DMS114 treated with DMSO at 0.1 percent for 48 hours (cell line): Measurements from ENCODE around the gene LRRC4C.

Experiments used
- DNase-seq: peaks from one replicate; lab custom pipeline; 2025; ENCODE audit not compliant: unreplicated experiment; lab: John Stamatoyannopoulos, UW

LRRC4C gene

DNA sequence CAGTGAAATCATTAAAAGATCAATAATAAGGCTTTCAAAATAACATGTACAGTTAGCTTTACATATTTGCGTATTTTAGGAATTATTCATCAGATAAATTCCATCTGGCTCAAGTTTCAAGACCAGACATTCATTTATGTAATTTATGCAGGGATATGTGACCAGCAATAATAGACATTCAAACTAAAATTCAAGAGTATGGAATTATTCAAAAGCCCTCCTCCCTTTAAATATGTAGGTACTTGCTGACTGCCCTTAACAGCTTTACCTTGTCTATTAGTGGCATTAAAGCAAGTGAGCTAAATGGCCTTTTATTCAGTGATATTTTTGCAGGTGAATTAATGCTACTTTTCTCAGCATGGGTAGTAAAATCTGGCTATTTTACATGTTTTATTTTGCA, 126.1 kb downstream of the LRRC4C start:
- no peak for DNase-seq

GRCh38 chr11:41328324-41328723, 131.1 kb downstream of the LRRC4C start:
- no peak for DNase-seq

GRCh38 chr11:41323446-41323845, 136.0 kb downstream of the LRRC4C start:
- DNase-seq: no peak

DNA sequence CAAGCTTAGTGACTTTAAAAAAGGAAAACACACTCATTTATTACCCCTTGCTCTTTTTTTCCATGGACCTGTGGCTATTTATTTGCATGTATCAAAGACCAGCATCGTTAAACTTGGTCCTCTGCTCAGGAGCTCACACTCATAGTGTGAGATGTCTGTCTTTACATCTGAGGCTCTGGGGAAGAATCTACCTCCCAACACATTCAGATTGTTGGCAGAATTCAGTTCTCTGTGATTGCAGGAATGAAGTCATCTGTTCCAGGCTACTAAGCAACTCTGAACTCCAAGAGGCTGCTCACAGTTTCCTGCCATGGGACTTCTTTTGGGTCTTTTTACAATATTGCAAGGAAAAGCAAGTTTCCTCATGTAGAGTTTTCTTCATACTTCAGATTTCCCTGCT, 138.8 kb downstream of the LRRC4C start:
- no peak for DNase-seq

- DNase-seq: no peak
Observed at GRCh38 chr11:41320238-41320637, 139.2 kb downstream of the LRRC4C start.

DNA sequence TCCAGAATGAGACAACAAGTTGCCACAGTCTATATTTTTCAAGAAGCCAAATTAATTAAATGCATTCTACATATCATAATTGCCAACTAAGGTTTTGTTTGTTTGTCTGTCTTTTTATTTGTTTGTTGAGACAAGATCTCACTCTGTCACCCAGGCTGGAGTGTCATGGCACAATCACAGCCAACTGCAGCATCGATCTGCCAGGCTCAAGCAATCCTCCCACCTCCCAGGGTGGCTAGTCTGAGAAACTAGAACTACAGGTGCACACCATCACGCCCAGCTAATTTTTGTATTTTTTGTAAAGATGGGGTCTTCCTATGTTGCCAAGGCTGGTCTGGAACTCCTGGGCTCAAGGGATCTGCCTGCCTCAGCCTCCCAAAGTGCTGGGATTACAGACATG, 140.0 kb downstream of the LRRC4C start:
- no peak for DNase-seq

DNA sequence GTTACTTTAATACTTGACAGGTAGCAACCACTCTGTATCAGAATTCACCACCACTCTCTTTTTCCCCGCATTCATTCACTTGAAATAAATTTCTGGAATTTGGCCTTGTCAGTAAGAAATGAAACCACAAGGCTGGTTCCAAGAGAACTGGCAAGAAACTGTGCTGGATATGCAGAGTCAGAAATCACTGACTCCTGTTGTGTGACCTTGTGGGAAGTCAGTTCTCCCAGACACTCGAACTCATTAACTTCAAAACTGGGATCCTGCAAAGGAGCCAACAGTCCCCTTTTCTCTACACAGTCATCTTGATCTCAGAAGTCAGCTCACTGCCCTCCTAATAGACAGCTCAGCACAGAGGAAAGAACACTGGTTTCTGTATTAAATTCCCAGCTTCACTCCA, 142.7 kb downstream of the LRRC4C start:
- DNase-seq: no peak

DNA sequence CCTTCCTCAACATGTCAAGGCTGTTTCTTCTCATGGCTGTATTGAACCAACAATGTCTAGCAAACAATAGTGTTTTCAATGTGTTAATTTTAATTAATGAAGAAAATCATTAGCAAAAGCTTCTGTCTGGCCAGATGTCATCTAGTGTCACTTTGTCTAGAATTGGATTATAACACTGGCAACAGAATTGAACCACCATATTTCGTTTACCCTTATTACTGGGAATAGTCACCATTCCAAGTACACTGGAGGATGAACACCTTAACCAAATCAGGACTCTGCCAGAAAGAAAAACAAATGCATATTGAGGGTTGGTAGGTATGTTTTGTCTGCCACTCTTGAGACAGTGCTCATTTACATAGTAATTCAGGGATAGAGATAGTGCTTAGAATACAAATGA, 146.2 kb downstream of the LRRC4C start:
- no peak for DNase-seq

GRCh38 chr11:41309716-41310115, 149.7 kb downstream of the LRRC4C start:
- DNase-seq: no peak

- no peak for DNase-seq
Observed at GRCh38 chr11:41309111-41309522, 150.3 kb downstream of the LRRC4C start.

DNA sequence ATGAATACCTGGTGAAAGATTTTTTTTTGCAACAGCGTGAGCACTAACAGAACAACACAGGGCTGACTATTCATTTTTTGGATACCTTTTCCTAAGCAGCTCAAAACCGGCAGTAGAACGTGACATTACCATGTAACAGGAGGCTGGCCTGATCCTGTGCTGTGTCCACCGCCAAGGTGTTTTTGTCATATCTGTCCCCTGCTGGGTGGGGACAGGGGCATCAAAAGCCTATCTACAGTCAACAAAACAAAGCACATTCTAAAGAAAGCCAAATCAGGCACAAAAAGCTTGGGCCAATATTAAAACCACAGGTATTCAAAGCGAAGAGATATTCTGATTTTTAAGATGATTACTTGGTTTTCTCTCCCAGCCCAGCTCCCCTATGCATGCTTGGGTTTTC, 151.2 kb downstream of the LRRC4C start:
- no peak for DNase-seq

DNA sequence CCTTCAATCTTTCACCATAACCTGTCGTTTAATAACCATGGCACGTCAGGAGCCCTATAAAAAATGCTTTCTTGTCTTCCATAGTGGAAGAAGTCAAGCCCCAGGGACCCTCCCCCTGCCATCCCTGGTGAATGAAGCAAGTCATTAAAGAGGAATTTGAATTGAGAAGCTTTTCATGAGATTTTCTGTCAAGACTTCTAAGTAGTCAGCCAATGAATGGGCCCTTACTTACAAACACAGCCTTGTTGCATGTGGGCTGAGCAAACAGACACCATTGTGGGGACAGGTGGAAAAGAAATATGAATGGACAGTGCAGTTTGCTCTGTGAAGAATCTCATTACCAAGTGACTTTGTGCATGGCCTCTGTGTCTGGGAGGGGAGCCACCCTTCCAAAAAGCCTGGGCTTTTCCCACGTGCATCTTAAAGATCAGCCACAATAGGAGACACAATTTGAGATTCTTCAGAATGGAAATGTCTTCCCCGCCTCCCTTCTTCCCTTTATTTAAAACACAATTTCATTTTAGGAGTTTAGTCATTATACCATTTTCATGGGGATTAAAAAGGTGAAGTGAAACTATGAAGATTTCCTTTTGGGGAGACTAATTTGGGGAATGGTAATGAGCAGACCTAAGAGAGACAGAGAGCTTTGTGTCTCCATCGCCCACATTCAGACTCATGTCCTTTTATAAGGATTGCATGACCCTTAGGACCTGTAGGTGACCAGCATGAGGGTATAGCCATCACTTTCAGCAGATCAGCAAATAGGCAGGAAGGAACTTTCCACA, 152.0 kb downstream of the LRRC4C start:
- DNase-seq: no peak

DNA sequence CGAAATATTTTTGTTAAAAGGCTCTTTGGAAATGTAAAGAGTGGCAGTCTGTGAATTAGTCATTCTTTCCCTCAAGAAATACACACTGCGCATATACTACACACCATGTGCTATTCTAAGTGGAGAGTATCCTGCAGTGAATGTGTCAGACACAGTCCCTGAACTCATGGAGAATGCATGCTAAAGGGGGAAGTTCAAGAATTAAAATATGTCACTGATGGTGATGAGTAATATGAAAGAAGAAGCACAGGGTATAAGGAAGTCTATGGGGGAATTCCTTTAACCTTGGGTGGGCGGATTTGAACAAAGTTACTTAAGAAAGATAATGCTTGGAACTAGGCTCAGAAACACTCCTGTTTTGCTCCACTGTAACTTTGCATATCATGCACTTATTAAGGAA, 153.0 kb downstream of the LRRC4C start:
- DNase-seq: no peak

- DNase-seq: no peak
Observed at GRCh38 chr11:41301023-41301422, 158.4 kb downstream of the LRRC4C start.

DNA sequence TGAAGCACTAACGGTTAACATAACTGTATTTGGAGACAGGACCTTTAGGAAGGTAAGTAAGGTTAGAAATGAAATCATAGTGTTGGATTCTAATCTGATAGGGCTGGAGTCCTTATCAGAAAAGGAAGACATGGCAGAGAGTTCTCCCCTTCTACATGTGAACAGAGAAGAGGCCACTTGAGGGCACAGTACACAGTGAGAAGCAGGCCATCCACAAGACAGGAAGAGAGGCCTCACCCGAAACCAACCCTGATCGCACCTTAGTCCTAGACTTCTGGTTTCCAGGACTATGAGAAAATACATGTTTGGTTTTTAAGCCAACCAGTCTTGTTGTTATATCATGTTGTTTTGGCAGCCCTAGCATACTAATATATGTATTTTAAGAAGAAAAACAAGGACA, 170.0 kb downstream of the LRRC4C start:
- no peak for DNase-seq

- DNase-seq: no peak
Observed at GRCh38 chr11:41286751-41287150, 172.7 kb downstream of the LRRC4C start.

- no peak for DNase-seq
Observed at GRCh38 chr11:41284354-41284753, 175.1 kb downstream of the LRRC4C start.

DNA sequence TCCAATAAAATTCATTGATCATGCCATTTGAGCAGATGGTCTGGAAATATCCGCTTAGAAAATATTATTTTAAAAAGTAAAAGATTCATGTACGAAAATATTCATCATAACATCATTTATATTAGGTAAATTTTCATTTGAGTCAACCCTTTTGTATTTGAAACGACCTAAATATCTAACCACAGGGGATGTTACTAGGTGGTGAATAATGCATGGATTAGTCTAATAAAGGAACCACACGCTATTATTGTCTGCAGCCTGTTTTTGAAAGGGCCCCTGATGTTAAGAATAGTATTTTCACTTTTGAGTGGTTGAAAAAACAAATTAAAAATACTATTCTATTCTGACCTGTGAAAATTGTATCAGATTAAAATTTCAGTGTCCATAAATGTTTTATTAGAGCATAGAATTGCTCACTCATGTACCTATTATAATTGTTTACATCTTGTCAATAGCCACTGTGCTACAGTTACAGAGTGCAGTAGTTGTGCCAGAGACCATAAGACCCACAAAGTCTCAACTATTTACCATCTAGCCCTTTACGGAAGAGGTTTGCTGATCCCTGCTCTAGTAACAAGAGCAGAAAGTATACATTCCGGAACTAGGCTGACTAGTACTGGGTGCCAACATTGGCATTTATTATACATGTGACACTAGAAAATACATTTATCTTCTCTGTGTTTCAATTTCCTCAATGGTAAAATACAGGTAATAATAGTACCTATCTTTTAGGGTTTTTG, 176.1 kb downstream of the LRRC4C start:
- DNase-seq: no peak

GRCh38 chr11:41282395-41282794, 177.1 kb downstream of the LRRC4C start:
- no peak for DNase-seq

DNA sequence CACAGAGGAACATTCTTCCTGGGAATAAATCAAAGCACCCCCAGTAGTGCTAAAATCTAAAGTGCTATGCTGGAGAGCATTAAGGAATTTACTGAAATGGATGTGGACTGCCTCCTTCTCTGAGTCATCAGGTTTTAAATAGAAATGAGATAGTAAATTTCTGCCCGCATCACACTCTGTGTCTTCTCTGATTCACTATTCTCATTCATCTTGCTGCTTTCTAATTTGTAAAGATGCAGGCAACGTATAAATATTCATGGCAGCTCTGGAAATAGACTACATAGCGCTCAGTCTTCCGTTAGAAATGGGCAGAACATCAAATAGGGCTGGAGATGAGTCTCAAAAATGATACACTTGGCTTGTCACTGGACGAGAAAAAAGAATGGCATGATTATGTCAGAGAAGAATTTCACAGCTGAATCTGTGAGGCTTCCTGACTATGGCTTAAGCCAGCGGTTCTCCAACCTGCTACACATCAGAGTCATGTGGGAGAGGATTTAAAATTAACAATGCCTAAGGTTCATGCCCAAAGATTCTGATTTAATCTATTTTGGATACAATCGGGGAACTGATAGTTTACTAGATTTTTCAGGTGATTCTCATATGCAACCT, 178.2 kb downstream of the LRRC4C start:
- no peak for DNase-seq

DNA sequence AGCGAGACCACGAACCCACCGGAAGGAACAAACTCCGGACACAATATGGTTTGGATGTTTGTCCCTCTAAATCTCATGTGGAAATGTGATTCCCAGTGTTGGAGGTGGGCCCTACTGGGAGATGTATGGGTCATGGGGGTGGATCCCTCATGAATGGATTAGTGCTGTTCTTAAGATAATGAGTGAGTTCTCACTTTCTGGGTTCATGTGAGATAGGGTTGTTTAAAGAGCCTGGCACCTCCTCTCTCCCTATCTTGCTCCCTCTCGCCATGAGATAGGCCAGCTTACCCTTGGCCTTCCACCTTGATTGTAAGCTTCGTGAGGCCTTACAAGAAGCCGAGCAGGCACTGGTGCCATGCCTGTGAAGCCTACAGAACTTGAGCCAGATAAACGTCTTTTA, 184.6 kb downstream of the LRRC4C start:
- no peak for DNase-seq

DNA sequence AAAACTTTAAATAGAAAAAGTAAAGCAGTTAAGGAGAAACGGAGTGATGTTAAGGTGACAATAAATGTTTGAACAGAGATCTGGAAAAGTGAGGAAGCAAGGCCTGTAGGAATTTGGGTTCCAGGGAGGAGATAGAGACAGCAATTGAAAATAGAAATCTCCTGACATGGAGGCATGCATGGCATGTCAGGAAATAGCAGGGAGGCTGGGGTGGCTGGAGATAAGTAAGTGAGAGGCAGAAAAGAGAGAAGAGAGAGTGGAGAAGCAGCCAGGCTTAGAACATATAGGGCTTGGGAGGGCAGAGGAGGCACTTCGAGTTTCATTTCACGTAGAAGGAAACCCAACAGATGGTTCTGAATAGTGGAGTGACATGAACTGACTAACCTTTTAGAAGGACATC, 185.5 kb downstream of the LRRC4C start:
- no peak for DNase-seq
